ENCODE results near the gene NUDT4. TPM values are rescaled to one million over a fixed set of nuclear protein-coding genes. Genes with fewer than 3 reads are reported as not detected.

The NUDT4 gene
- total RNA-seq, 5 donors from 2014 or later (not counting 1 experiment from before 2014, with no cell fraction given): 40.7 to 85.2 (median 46.0) TPM

DNA sequence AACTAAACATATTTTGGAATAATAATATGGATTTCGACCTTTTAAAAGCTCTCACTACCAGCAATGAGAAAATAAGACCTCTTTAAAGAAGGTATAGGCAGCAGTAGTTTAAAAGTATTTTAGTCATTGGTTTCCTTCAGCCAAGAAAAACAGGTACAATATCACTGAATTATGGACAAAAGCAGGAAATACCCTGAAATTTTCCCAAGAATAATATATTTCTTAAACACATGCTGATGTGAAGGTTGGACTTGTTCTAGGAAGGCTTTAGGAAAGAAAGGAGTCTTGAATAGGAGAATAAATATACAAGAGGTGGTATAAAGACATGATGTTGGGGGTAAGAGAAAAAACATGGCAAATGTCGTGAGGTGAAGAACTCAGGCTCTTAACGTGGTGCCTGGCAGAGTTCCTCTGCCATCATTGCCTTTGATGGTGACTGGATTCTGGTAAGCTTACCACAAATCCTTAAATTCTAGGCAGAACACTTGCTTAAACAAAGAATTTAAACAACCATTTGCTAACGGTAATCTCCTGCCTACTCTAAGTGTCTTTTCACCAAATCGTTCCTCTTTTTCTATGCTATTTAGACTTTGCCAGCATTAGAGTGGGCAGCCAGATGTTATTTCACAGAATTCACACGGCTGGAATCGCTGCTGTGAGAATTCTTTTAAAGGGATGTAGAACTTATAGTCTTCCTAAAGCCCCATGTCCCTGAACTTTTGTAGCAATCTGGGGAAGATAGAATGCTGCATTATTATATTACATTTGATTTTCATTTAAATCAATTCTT is 11.9 kb upstream of the NUDT4 start:
- H3K4me3 Mint-ChIP-seq: no peak overlapping the region
- DNase-seq (no peak), ATAC-seq (replicated peaks in 1 of 4) (no peak)
- Histone ChIP-seq H3K27ac (ENCODE audit: low read length) (no peak overlapping the region), H3K27me3 (replicated peaks in 1 of 2; ENCODE audit: control insufficient read depth in 2 of 2, extremely low read depth in 1 of 2, insufficient read depth in 2 of 2, low read length in 1 of 2) (peaks cover 0 to 6% of the 10 kb centered on the region in 2 experiments), H3K36me3 (ENCODE audit: control insufficient read depth in 2 of 2, extremely low read depth in 1 of 2, insufficient read depth in 1 of 2, low read length in 1 of 2) (no peaks in the 10 kb centered on the region), H3K4me3 (ENCODE audit: control insufficient read depth in 1 of 2, extremely low read depth in 1 of 2, low read length in 1 of 2) (no peak overlapping the region), H3K4me1 (ENCODE audit: control insufficient read depth in 1 of 2, extremely low read depth in 1 of 2, insufficient read depth in 2 of 2, low read length in 2 of 2) (peaks cover 7 to 8% of the 10 kb centered on the region in 2 experiments), H3K9me3 (no peaks in the 10 kb centered on the region)
- POLR2A ChIA-PET: no interaction called here
- no peaks in the 10 kb centered on the region for H3K9me3 Mint-ChIP-seq
- CTCF ChIA-PET: no interaction called here
- H3K36me3 Mint-ChIP-seq: no peaks in the 10 kb centered on the region
- H3K27me3 Mint-ChIP-seq: no peaks in the 10 kb centered on the region
- peaks cover 12 to 13% (median 12%) of the 10 kb centered on the region in 3 donors for H3K4me1 Mint-ChIP-seq
- no peak overlapping the region for H3K27ac Mint-ChIP-seq
- no CpG with 5 or more reads among the region's 7 CpGs for WGBS (ENCODE audit: insufficient coverage)

DNA sequence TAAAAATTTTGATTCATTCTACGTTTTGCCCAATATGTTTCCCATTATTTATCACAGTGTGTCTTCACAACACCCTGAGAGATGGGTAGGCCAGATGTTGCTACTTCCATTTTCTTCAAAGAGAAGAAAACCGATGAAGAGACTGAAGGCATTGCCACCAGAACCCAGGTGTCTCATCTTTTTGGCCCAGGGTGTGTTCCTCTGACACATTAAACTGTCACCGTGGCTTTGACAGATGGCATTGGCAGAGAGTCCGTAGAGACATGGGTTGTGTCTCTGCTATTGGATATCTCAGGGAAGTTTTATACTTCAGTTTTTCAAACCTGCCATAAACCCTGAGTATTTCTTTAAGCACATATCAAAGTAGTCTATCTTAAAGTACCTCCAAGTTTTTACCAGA is 11.3 kb upstream of the NUDT4 start:
- Histone ChIP-seq H3K4me3 (ENCODE audit: control insufficient read depth in 1 of 2, extremely low read depth in 1 of 2, low read length in 1 of 2) (no peak overlapping the region), H3K27me3 (replicated peaks in 1 of 2; ENCODE audit: control insufficient read depth in 2 of 2, extremely low read depth in 1 of 2, insufficient read depth in 2 of 2, low read length in 1 of 2) (peaks cover 0 to 7% of the 10 kb centered on the region in 2 experiments), H3K4me1 (ENCODE audit: control insufficient read depth in 1 of 2, extremely low read depth in 1 of 2, insufficient read depth in 2 of 2, low read length in 2 of 2) (peaks cover 7 to 8% of the 10 kb centered on the region in 2 experiments), H3K27ac (ENCODE audit: low read length) (no peak overlapping the region), H3K36me3 (ENCODE audit: control insufficient read depth in 2 of 2, extremely low read depth in 1 of 2, insufficient read depth in 1 of 2, low read length in 1 of 2) (no peaks in the 10 kb centered on the region), H3K9me3 (no peaks in the 10 kb centered on the region)
- no peaks in the 10 kb centered on the region for H3K9me3 Mint-ChIP-seq
- 40% methylated on average over 1 of the region's 4 CpGs for WGBS (ENCODE audit: insufficient coverage)
- no peak overlapping the region for H3K27ac Mint-ChIP-seq
- peaks cover 12 to 13% (median 12%) of the 10 kb centered on the region in 3 donors for H3K4me1 Mint-ChIP-seq
- ChIA-PET CTCF (interaction anchor here in 1 of 2 donors (0.7 kb wide), 1 partner anchor 588 kb away, joined by 3 read pairs; no protein-coding TSS in a partner anchor), POLR2A (no interaction called here)
- DNase-seq: no peak
- H3K36me3 Mint-ChIP-seq: no peaks in the 10 kb centered on the region
- ATAC-seq (replicated peaks in 1 of 4): no peak
- H3K27me3 Mint-ChIP-seq: no peaks in the 10 kb centered on the region
- no peak overlapping the region for H3K4me3 Mint-ChIP-seq

DNA sequence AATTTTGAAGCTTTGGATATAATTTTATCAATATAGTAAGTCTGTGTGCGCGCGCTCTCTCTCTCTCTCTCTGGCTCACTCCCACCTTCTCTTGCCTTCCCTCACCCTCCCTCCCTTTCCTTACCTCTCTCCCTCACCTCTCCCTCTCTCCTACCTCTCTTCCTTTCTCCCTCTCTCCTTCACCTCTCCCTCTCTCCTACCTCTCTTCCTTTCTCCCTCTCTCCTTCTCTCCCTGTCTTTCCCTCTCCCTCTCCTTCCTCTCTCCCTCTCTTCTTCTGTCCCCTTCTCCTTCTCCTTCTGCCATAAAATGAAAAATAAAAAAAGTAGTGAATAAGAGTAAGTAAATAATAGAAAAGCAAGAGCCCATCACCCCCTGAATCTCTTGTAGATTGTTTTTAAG is 9.0 kb upstream of the NUDT4 start:
- ChIA-PET CTCF (no interaction called here), POLR2A (interaction anchor here (0.6 kb wide), 3 partner anchors 176 to 894 kb away, joined by 3 to 5 read pairs (median 4); no protein-coding TSS in a partner anchor)
- peaks cover 5 to 8% (median 7%) of the 10 kb centered on the region in 3 donors for H3K4me1 Mint-ChIP-seq
- H3K27me3 Mint-ChIP-seq: no peaks in the 10 kb centered on the region
- no peak overlapping the region for H3K4me3 ChIP-seq (ENCODE audit: control insufficient read depth in 1 of 2, extremely low read depth in 1 of 2, low read length in 1 of 2)
- no peaks in the 10 kb centered on the region for H3K36me3 Mint-ChIP-seq
- no peaks in the 10 kb centered on the region for H3K36me3 ChIP-seq (ENCODE audit: control insufficient read depth in 2 of 2, extremely low read depth in 1 of 2, insufficient read depth in 1 of 2, low read length in 1 of 2)
- no peak for ATAC-seq (replicated peaks in 1 of 4)
- H3K4me3 Mint-ChIP-seq: no peak overlapping the region
- H3K27me3 ChIP-seq (replicated peaks in 1 of 2; ENCODE audit: control insufficient read depth in 2 of 2, extremely low read depth in 1 of 2, insufficient read depth in 2 of 2, low read length in 1 of 2): peaks cover 0 to 7% of the 10 kb centered on the region in 2 experiments
- DNase-seq: no peak
- no CpG with 5 or more reads among the region's 3 CpGs for WGBS (ENCODE audit: insufficient coverage)
- H3K9me3 ChIP-seq: no peaks in the 10 kb centered on the region
- peaks cover under 1 to 8% of the 10 kb centered on the region in 2 experiments for H3K4me1 ChIP-seq (ENCODE audit: control insufficient read depth in 1 of 2, extremely low read depth in 1 of 2, insufficient read depth in 2 of 2, low read length in 2 of 2)
- H3K27ac Mint-ChIP-seq: no peak overlapping the region
- H3K27ac ChIP-seq (ENCODE audit: low read length): no peak overlapping the region
- H3K9me3 Mint-ChIP-seq: no peaks in the 10 kb centered on the region

DNA sequence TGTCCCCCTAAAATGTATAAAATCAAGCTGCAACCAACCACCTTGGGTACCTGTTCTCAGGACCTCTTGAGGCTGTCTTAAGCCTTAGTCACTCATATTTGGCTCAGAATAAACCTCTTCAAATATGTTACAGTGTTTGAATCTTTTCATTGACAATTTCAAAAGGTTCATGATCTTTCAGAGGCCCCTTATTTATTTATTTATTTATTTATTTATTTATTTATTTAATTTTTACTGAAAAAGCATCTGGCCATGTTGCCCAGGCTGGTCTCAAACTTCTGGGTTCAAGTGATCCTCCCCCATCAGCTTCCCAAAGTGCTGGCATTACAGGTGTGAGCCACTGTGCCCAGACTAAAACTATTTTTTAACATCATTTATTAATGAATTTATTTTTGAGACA is 8.2 kb upstream of the NUDT4 start:
- Histone ChIP-seq H3K36me3 (ENCODE audit: control insufficient read depth in 2 of 2, extremely low read depth in 1 of 2, insufficient read depth in 1 of 2, low read length in 1 of 2) (no peaks in the 10 kb centered on the region), H3K9me3 (no peaks in the 10 kb centered on the region), H3K27ac (ENCODE audit: low read length) (no peak overlapping the region), H3K4me1 (ENCODE audit: control insufficient read depth in 1 of 2, extremely low read depth in 1 of 2, insufficient read depth in 2 of 2, low read length in 2 of 2) (peaks cover 0 to under 1% of the 10 kb centered on the region in 2 experiments), H3K4me3 (ENCODE audit: control insufficient read depth in 1 of 2, extremely low read depth in 1 of 2, low read length in 1 of 2) (no peak overlapping the region), H3K27me3 (replicated peaks in 1 of 2; ENCODE audit: control insufficient read depth in 2 of 2, extremely low read depth in 1 of 2, insufficient read depth in 2 of 2, low read length in 1 of 2) (peaks cover 0 to 7% of the 10 kb centered on the region in 2 experiments)
- H3K9me3 Mint-ChIP-seq: no peaks in the 10 kb centered on the region
- H3K36me3 Mint-ChIP-seq: no peaks in the 10 kb centered on the region
- DNase-seq: no peak
- H3K27me3 Mint-ChIP-seq: no peaks in the 10 kb centered on the region
- CTCF ChIA-PET: interaction anchor here in 1 of 2 donors (0.7 kb wide), 1 partner anchor 382 kb away, joined by 3 read pairs; no protein-coding TSS in a partner anchor
- POLR2A ChIA-PET: no interaction called here
- peaks cover 0 to 1% (median 1%) of the 10 kb centered on the region in 3 donors for H3K4me1 Mint-ChIP-seq
- ATAC-seq (replicated peaks in 1 of 4): no peak
- H3K27ac Mint-ChIP-seq: no peak overlapping the region
- H3K4me3 Mint-ChIP-seq: no peak overlapping the region

DNA sequence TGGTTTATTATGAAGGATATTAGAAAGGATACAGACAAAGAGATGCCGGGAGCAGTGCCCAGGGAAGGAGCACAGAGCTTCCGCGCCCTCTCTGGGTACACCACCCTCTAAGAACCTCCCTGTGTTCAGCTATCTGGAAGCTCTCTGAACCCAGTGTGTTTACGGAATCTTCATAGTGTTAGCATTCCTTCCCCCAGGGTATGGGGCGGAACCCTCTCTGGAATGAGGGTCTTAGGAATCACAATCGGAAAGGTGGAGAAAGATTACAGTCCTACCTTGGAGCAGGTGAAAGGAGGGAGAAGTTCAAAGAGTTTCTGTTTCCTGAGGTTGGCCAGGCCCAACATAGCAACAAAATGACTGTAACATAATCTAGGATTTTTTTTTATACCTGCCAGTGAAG is 6.8 kb upstream of the NUDT4 start:
- ChIA-PET POLR2A (no interaction called here), CTCF (interaction anchor here in 1 of 2 donors (1.5 kb wide), 1 partner anchor 384 kb away, joined by 3 read pairs; no protein-coding TSS in a partner anchor)
- H3K27ac ChIP-seq (ENCODE audit: low read length): no peak overlapping the region
- Mint-ChIP-seq H3K4me1 (no peaks in the 10 kb centered on the region), H3K27me3 (no peaks in the 10 kb centered on the region), H3K9me3 (no peaks in the 10 kb centered on the region), H3K36me3 (no peaks in the 10 kb centered on the region), H3K4me3 (no peak overlapping the region), H3K27ac (no peak overlapping the region)
- no CpG with 5 or more reads among the region's 6 CpGs for WGBS (ENCODE audit: insufficient coverage)
- no peaks in the 10 kb centered on the region for H3K36me3 ChIP-seq (ENCODE audit: control insufficient read depth in 2 of 2, extremely low read depth in 1 of 2, insufficient read depth in 1 of 2, low read length in 1 of 2)
- no peak for ATAC-seq (replicated peaks in 1 of 4)
- no peaks in the 10 kb centered on the region for H3K4me1 ChIP-seq (ENCODE audit: control insufficient read depth in 1 of 2, extremely low read depth in 1 of 2, insufficient read depth in 2 of 2, low read length in 2 of 2)
- no peak overlapping the region for H3K4me3 ChIP-seq (ENCODE audit: control insufficient read depth in 1 of 2, extremely low read depth in 1 of 2, low read length in 1 of 2)
- peaks cover 0 to 7% of the 10 kb centered on the region in 2 experiments for H3K27me3 ChIP-seq (replicated peaks in 1 of 2; ENCODE audit: control insufficient read depth in 2 of 2, extremely low read depth in 1 of 2, insufficient read depth in 2 of 2, low read length in 1 of 2)
- H3K9me3 ChIP-seq: no peaks in the 10 kb centered on the region
- no peak for DNase-seq

DNA sequence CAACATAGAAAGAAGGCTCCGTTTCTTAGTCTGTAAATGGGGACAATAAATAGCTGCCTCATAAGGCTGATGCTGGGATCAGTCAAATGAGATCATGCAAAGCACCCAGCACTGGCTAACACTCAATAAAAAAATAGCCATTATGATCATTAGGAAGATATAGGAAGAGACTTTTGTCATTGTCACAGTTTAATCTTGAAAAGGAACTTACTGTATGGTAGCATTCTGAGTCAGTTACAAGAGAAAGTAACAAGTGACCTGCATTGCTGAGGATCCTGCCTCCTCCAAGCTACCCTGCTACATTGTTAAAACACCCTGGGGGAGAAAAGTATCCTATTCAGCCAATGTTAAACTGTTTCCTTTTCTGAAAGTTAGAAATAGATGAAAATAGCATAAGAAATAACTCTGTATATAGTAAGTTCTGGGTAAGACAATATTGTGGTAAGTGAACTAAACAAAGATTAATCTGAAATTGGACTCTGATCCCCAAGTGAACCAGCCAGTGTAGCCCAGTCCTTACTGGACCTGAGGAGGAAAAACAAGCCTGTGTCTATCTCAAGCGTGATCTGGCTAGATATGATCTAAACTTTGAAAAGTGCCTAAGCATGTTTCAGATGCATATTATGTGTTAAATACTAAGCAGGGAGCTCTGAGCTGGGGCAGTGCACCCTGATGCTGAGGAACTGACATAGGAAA is 3.6 kb upstream of the NUDT4 start:
- Histone ChIP-seq H3K4me3 (ENCODE audit: control insufficient read depth in 1 of 2, extremely low read depth in 1 of 2, low read length in 1 of 2) (no peak overlapping the region), H3K4me1 (ENCODE audit: control insufficient read depth in 1 of 2, extremely low read depth in 1 of 2, insufficient read depth in 2 of 2, low read length in 2 of 2) (peaks cover 0 to 11% of the 10 kb centered on the region in 2 experiments), H3K9me3 (no peaks in the 10 kb centered on the region), H3K36me3 (ENCODE audit: control insufficient read depth in 2 of 2, extremely low read depth in 1 of 2, insufficient read depth in 1 of 2, low read length in 1 of 2) (no peaks in the 10 kb centered on the region), H3K27ac (ENCODE audit: low read length) (no peak overlapping the region), H3K27me3 (replicated peaks in 1 of 2; ENCODE audit: control insufficient read depth in 2 of 2, extremely low read depth in 1 of 2, insufficient read depth in 2 of 2, low read length in 1 of 2) (peaks cover 0 to 7% of the 10 kb centered on the region in 2 experiments)
- Mint-ChIP-seq H3K36me3 (no peaks in the 10 kb centered on the region), H3K4me1 (peaks cover 4 to 13% (median 6%) of the 10 kb centered on the region in 3 donors), H3K4me3 (no peak overlapping the region), H3K27me3 (no peaks in the 10 kb centered on the region), H3K9me3 (no peaks in the 10 kb centered on the region), H3K27ac (no peak overlapping the region)
- no peak for DNase-seq
- ChIA-PET CTCF (no interaction called here), POLR2A (interaction anchor here (0.7 to 0.8 kb wide), 2 partner anchors 13 to 911 kb away, joined by 5 read pairs; no protein-coding TSS in a partner anchor)
- no peak for ATAC-seq (replicated peaks in 1 of 4)
- WGBS (ENCODE audit: insufficient coverage): 90% methylated on average over 2 of the region's 2 CpGs
